Gastrocnemius medialis (tissue), 4 donors: Measurements from ENCODE around the gene WWOX. TPM values are rescaled to one million over a fixed set of nuclear protein-coding genes. Genes with fewer than 3 reads are reported as not detected.

ENCODE experiments used
- ATAC-seq, 2 donors: fragments of 150-250 bp; one replicate each; pipeline ENCODE4 v1.9.1; 2016
- DNase-seq, 2 donors: peaks; one replicate each; pipeline ENCODE4 v3.0.0-alpha.2; 2019
- H3K27ac ChIP-seq, 4 donors: fragments of 200-600 bp; sonication (generic); 1 replicate in 1 of 4; 2 replicates in 3 of 4; pipeline ENCODE4 v1.5.1; 2016 to 2018; ENCODE audit warnings: mild to moderate bottlenecking in 2 of 4, moderate library complexity in 1 of 4
- H3K27me3 ChIP-seq, 3 donors: fragments of 200-600 bp; sonication (generic) in 2 of 3; 1 replicate in 1 of 3; 2 replicates in 2 of 3; pipeline versions ENCODE4 v1.5.1 to v1.6.0; 2016 to 2019; ENCODE audit warnings: mild to moderate bottlenecking in 1 of 3, moderate library complexity in 1 of 3
- H3K36me3 ChIP-seq, 2 donors: fragments of 200-600 bp; sonication (generic) in 1 of 2; one replicate each; pipeline ENCODE4 v1.5.1; 2017 to 2018
- H3K4me1 ChIP-seq, 2 donors: fragments of 200-600 bp; sonication (generic) in 1 of 2; one replicate each; pipeline ENCODE4 v1.5.1; 2016 to 2017; ENCODE audit warnings: mild to moderate bottlenecking in 2 of 2
- H3K4me3 ChIP-seq, 4 donors: fragments of 200-600 bp; sonication (generic) in 3 of 4; 1 replicate in 1 of 4; 2 replicates in 3 of 4; pipeline ENCODE4 v1.5.1; 2016 to 2019; ENCODE audit warnings: mild to moderate bottlenecking in 2 of 4
- H3K9me3 ChIP-seq, 3 donors: fragments of 200-600 bp; sonication (generic) in 2 of 3; 1 replicate in 1 of 3; 2 replicates in 2 of 3; pipeline ENCODE4 v1.5.1; 2016 to 2019
- CTCF ChIP-seq, 5 experiments: fragments of 450-650 bp in 3 of 5; fragments of 200-600 bp in 2 of 5; sonication (generic) in 2 of 5; IDR thresholded peaks in 4 of 5; conservative IDR thresholded peaks in 1 of 5; 1 replicate in 4 of 5; 2 replicates in 1 of 5; pipeline ENCODE4 v1.5.1; 2016 to 2019; ENCODE audit warnings: antibody characterized with exemption in 5 of 5, mild to moderate bottlenecking in 3 of 5, moderate library complexity in 3 of 5
- POLR2A ChIP-seq, 2 donors: fragments of 450-650 bp; IDR thresholded peaks; one replicate each; pipeline ENCODE4 v1.6.1; 2017; ENCODE audit warnings: antibody characterized with exemption in 2 of 2, mild to moderate bottlenecking in 2 of 2, moderate library complexity in 2 of 2
- in situ Hi-C, 4 donors: fragments of 200-750 bp; cut with MboI; loops; one replicate each; pipeline versions ENCODE4 v1.15.0 to v1.8.0; 2017; ENCODE audit warnings: low sequenced_read_pairs in 4 of 4
- intact Hi-C: fragments of 100-400 bp; cut with DNase I; formaldehyde crosslinking; loops from one replicate; pipeline ENCODE4 v1.15.1; 2023; ENCODE audit warnings: low total_unique reads
- total RNA-seq, 4 donors: library from RNA; depleted of rRNA; stranded (reverse); fragments of >200 nt; gene quantifications; one replicate each; pipeline versions ENCODE4 v1.1.0 to v1.2.3, GENCODE V29; 2016

WWOX gene
- total RNA-seq, 4 donors from 2014 or later, result 3.3 to 13.0 (median 6.0) TPM

GRCh38 chr16:78281115-78281514 lies 181.7 kb downstream of the WWOX start:
- H3K9me3 ChIP-seq, result no peaks in the 10 kb centered on the region
- peaks cover 0 to 6% of the 10 kb centered on the region in 2 donors for H3K4me1 ChIP-seq
- no peak overlapping the region for H3K4me3 ChIP-seq
- H3K27ac ChIP-seq, result no peak overlapping the region
- DNase-seq, result no peak
- intact Hi-C loops, result no loop called here
- TF ChIP-seq CTCF (IDR thresholded peaks at IDR 0.05 in 4 of 5, conservative IDR thresholded peaks at IDR 0.05 in 1 of 5), result no peak
- TF ChIP-seq POLR2A (IDR thresholded peaks at IDR 0.05), result no peak
- no peak for ATAC-seq
- H3K27me3 ChIP-seq, result no peaks in the 10 kb centered on the region
- in situ Hi-C loops, result no loop called here
- H3K36me3 ChIP-seq, result no peaks in the 10 kb centered on the region

DNA sequence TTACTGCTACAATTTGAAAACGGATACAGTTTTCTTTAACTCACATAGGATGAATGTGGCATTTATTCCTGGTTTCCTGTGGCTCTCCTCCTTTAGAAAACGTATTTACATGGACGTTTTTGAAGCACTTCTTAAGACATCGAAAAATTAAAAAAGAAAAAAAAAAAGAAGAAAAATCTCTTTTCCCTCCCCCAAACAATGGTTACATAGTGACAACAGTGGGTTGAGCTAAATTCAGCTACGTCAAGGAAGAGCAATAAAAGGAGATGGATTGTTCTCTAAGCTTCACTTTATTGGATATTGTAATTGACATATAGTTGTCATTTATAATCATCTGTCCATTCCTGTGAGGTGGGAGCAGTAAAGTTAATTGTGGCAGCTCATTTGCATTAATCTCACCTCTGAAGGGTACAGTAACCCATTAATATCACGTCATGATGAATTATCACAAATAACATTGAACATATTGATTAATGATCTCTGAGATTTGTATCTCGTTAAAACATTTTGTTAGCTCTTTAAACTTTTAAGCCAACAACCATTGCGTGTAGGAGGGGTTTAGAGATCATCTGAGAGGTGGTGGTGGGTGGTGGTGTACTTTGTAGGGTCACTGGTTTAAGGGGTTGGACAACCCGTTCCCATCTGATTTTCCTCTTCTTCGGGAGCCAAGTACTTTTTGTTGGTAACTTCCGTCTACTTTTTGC lies 184.2 kb downstream of the WWOX start:
- in situ Hi-C loops, result no loop called here
- ATAC-seq, result no peak
- intact Hi-C loops, result no loop called here

GRCh38 chr16:78284326-78284725 lies 184.9 kb downstream of the WWOX start:
- no peak for TF ChIP-seq POLR2A (IDR thresholded peaks at IDR 0.05)
- TF ChIP-seq CTCF (IDR thresholded peaks at IDR 0.05 in 4 of 5, conservative IDR thresholded peaks at IDR 0.05 in 1 of 5), result no peak
- Histone ChIP-seq H3K9me3 (no peaks in the 10 kb centered on the region), H3K27me3 (no peaks in the 10 kb centered on the region), H3K36me3 (no peaks in the 10 kb centered on the region), H3K4me1 (no peaks in the 10 kb centered on the region), H3K4me3 (no peak overlapping the region), H3K27ac (no peak overlapping the region)
- intact Hi-C loops, result no loop called here
- in situ Hi-C loops, result no loop called here
- no peak for ATAC-seq
- no peak for DNase-seq

More for the DNA sequence above, 184.2 kb downstream of the WWOX start:
- H3K27me3 ChIP-seq, result no peaks in the 10 kb centered on the region
- H3K4me3 ChIP-seq, result no peak overlapping the region
- H3K27ac ChIP-seq, result no peak overlapping the region
- TF ChIP-seq POLR2A (IDR thresholded peaks at IDR 0.05) (no peak), CTCF (IDR thresholded peaks at IDR 0.05 in 4 of 5, conservative IDR thresholded peaks at IDR 0.05 in 1 of 5) (no peak)
- H3K36me3 ChIP-seq, result no peaks in the 10 kb centered on the region
- DNase-seq, result no peak
- H3K9me3 ChIP-seq, result no peaks in the 10 kb centered on the region
- H3K4me1 ChIP-seq, result no peaks in the 10 kb centered on the region

- in situ Hi-C loops, result no loop called here
- intact Hi-C loops, result no loop called here
These were observed 185.5 kb downstream of the WWOX start for GRCh38 chr16:78284957-78285434.

DNA sequence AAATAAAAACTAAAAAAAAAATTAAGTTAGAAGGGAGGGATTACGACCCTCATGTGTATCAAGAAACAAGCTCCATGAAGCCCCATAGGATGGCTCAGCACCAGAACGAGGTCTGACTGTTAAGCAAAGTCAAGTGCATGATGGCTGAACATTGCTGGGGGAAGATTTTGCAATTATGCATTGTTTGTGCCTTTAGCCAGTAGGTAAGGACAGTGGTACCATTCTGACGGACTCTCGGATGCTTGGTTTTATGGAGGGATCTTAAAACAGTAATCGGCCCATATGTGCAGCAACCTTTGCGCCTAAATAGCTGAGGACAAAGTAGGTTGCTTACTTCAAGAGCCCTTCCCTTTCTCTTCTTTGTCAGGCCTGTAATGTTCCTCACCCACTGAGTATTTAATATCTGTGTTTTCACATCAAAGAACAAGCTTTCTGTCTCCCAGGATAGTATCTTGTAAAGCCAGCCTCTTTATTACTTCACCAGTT lies 186.0 kb downstream of the WWOX start:
- Histone ChIP-seq H3K27me3 (no peaks in the 10 kb centered on the region), H3K4me1 (no peaks in the 10 kb centered on the region), H3K27ac (no peak overlapping the region), H3K9me3 (no peaks in the 10 kb centered on the region), H3K36me3 (no peaks in the 10 kb centered on the region), H3K4me3 (no peak overlapping the region)
- no peak for DNase-seq
- no peak for TF ChIP-seq CTCF (IDR thresholded peaks at IDR 0.05 in 4 of 5, conservative IDR thresholded peaks at IDR 0.05 in 1 of 5)
- TF ChIP-seq POLR2A (IDR thresholded peaks at IDR 0.05), result no peak
- intact Hi-C loops, result no loop called here
- ATAC-seq, result no peak
- in situ Hi-C loops, result no loop called here

More at GRCh38 chr16:78284957-78285434, 185.5 kb downstream of the WWOX start:
- Histone ChIP-seq H3K9me3 (no peaks in the 10 kb centered on the region), H3K27me3 (no peaks in the 10 kb centered on the region), H3K36me3 (no peaks in the 10 kb centered on the region), H3K4me3 (no peak overlapping the region), H3K27ac (no peak overlapping the region), H3K4me1 (no peaks in the 10 kb centered on the region)
- DNase-seq, result no peak
- TF ChIP-seq POLR2A (IDR thresholded peaks at IDR 0.05), result no peak
- ATAC-seq, result no peak
